Dedifferentiated amniotic fluid mesenchymal stem cell (primary cell): Measurements from ENCODE around the gene SPATS1.

Source experiments
- DNase-seq: peaks from one replicate; pipeline ENCODE4 v3.0.0-alpha.2; 2016; ENCODE audit errors: extremely low spot score

The SPATS1 gene

DNA sequence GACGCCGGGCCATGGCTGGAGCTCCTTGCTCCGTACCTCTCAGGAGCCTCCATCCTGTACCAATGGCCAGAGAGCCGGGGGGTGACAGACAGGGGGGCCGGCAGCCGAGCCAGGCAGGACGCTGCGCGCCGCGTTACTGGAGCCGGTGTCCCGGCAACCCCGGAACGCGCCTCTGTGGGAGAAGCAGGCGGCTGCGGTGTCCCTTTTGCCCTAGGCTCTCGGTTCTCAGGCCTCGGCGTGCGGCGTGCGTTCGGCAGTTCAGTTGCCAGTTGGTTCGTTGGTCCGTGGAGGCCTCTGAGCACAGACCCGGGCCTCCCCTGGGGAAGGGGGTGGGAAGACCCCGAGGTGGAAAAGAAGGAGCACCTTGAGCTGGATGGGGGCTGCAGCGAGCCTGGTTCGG, at the start of gene SPATS1:
Gene SPATS1 (plus strand): TSS at position 162 of the 400 bp plus-strand sequence. CDS start 446 bp downstream, outside the sequence.
- no peak for DNase-seq

DNA sequence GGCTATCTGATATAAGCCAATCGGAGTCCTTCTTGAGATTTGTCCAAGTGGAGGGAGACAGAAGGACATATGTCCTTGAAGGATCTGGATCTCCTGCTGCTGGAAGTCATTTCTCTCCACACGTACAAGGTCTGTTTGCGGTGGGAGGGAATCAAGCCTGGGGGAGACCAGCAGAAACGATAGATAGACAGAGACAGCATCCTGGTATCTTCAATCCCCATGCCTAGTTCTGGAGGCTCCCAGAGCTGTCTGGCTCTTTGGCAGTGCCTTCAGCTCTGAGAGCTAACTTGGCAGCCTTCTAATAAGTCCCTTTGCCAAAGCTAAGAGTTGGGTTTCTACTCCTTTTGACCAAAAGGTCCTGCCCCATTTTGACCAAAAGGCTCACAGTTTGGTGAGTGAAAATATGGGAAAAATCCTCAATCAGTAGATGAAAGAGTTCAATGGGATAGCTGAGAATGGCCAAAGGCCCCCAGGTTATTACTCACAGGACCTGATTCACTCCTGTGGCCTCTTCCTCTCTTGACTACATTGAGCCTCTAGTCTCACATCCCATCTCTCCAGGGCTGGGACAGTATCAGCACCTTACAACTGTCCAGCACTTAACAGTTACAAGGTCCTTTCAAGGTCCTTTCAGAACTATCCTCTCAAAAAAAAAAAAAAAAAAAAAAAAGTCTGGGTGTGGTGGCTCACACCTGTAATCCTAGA, 49.6 kb upstream of the SPATS1 start:
- DNase-seq = no peak

DNA sequence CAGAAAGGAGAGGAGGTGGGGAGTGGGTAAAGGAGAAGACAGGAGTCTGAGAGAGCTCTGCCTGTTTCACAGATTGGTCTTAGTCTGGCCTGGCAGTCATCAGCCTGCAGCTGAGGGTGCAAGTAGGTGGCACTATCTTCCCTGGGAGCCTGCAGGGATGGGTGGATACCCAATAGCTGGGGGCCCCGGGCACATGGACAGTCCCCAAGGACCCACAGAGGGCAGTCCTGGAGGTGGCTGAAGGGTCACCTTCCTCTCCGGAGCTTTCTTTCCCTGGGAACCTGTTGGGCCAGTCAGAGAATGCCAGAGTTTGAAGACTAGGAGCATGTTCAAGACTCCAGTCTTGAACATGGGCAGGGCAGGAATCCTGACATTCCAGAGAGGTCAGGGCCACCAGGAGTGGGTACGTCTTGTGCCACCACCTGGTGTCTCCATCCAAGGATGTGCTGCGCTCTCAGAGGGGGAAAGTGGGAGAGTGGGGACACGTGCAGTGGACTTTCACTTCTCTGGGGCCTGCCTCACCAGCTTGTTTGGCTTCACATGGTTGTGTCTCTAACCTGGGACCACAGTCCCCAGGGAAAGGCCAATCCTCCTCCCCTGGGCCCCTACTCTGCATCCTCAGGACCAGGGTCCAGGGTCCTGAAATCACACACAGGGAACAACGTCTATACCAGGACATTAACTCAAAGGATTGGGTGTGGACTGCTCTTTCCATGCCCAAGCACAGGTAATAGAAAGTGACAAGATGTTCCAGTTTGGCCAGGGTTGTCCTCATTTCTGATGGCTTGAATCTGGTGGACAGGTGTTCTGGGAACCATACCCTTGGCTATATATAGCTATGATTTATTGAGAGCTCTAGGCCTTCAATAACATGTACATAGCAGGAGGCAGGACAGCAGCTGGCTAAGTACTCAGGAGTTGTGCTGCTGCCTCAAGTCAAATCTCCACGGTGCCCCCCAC, 47.3 kb upstream of the SPATS1 start:
- no peak for DNase-seq

GRCh38 chr6:44297063-44298038, 45.1 kb upstream of the SPATS1 start:
- DNase-seq = no peak

GRCh38 chr6:44298055-44298803, 44.2 kb upstream of the SPATS1 start:
- DNase-seq = no peak

DNA sequence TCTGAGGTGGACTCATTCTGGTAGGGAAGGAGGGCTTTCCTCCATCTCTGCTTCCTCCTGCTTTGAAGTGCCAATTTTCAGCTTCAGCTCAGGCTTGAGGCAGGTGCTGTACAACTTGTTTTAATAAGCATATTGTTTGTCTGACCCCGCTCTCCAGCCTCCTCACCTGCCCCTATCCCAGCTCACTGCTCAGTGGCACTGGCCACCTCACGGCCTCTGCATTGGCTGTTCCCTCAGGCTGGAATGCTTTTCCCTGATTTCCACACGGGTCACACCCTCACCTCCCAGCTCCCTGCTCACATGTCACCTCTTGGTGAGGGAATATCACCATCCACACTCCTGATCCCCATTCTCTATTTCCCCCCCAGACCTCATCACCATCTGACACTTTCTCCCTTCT, 43.6 kb upstream of the SPATS1 start:
- DNase-seq = no peak

- DNase-seq = no peak
Observed at GRCh38 chr6:44300292-44300823, 42.1 kb upstream of the SPATS1 start.

GRCh38 chr6:44301106-44301505, 41.3 kb upstream of the SPATS1 start:
- DNase-seq = no peak

- DNase-seq = no peak
Observed at GRCh38 chr6:44301782-44302564, 40.5 kb upstream of the SPATS1 start.

DNA sequence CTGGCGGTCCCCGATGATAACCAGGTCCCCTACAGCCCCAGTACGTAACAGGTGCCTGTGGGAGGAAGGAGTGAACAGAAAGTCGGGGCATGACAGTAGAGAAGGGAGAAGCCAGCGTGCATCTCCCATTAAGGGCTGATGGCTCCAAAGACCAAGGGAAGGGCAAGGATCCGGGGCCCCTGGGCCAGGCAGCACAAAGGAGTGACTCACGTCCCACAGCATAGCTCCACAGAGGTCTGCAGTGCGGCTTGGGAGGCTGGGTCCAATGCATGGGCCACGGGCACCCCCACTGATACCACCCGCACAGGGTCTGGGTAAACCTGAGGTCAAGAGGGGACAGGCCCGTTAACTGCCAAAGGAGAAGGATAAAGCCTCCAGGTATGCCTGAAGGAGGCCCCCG, 39.6 kb upstream of the SPATS1 start:
- DNase-seq = no peak

- no peak for DNase-seq
Observed at GRCh38 chr6:44303842-44304241, 38.6 kb upstream of the SPATS1 start.

DNA sequence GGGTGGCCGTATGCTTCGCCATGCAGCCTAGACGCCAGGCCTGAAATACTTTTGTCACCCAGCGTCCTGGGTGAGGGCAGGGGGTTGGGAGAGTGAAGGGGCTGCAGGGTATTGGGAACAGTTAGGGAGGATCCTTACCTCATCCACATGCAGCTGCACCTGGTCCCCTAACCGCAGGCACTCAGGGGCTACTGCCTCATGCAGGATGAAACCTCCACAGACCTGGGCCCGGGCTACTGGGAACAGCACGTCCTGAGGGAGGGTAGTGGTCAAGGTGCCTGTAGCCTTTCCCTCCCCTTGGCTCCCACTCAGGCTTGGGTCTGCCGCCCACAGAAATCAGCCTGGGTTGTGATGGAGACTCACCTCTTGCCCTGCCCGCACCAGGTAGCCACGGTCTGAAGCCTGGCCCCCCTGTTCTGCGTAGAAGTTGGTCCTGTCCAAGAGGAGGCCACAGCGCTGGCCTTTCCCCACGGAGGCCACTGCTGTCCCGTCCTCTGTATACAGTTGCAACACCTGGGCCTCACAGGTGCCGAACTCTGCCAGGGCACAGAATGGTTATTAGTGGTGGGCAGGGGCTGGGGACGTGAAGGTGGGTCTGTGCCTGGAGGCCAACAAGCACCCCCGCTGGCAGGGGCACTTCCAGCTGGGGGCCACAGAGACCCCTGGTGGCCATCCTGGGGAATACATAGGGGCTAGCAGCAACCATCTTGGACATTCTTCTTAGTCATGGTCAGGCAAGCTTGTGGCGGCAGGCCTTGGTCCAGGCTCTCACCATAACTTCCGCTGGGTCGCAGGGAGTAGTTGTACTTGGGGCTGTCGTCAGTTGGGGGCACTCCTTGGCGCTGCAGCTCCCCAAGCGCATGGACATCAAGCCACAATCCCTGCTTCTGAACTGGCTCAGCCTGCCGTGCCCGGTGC, 37.9 kb upstream of the SPATS1 start:
- no peak for DNase-seq

DNA sequence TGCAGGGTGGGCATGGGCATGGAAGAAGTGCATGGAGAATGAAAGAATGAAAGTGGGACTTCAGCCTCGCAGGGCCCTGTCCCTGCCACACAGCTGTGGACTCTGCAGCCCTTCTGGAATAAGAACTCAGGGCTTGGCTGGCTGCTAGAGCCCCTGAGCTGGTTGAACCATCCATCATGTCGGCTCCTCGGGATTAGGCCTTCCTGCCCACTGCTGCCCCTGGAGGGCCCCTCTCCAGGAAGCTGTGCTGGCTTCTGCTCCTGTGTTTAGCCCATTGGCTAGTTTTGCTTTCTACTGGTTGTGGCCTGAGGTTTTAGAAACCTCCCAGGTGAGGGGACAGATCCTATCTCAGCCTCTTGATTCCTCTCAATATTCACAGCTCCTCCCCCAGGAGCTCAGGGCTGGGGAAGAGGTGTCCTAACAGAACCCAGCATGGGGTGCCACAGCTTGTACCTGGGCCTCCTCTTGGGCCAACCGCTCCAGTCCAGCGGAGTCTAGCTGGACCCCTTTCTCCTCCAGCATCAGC, 37.2 kb upstream of the SPATS1 start:
- no peak for DNase-seq

DNA sequence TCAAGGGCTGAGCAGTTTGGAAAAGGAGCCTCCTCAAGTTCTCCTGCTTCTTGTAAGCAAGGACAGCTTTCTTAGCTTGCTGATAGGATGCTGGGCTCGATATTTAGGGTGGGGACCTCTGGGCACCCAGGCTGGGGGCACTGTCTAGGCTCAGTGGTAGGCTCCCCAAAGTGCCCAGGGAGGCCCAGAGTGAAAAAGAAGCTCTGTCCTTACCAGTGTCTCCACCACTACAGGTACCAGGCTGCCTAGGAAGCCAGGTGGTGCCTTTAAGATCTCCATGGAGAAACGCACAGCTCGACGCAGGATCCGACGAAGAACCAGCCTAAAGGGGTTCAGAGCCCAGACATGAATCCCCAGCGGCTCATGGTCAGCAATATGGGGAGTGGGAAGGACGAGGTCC, 35.7 kb upstream of the SPATS1 start:
- DNase-seq = no peak

- no peak for DNase-seq
Observed at GRCh38 chr6:44307217-44307616, 35.2 kb upstream of the SPATS1 start.

DNA sequence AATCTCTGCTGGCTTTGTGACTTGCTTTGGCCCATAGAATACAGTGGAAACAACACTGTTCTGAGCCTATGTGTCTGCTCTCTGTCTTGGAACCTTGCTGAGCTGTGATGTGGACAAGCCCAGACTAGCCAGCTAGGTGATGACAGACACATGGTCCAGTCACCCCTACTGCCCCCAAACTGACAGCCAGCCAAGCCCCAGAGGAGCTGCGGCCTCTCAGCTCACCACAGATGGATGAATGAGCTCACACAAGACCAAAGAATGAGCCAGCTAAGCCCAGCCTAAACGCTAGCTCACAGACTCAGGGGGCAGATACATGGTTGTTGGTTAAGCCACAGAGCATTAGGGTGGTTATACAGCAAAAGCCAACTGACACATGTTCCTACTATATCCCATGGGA, 33.4 kb upstream of the SPATS1 start:
- DNase-seq = no peak

DNA sequence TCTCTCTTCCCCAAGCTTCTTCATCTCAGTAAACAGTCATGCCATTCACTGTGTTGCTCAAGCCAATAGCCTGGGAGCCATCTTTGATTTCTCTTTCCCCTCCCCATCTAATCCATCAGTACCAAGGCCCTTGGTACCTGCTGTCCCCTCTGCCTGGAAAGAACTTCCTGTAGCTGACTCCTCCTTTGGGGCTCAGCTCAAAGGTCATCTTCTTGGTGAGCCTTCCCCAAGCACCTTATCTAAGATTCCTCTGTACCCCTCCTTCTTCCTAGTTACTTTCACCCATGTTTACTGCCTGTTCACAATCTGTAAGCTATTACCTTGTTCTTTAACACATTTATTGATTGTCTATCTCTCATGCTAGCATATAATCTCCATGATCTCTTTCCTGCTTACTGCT, 32.8 kb upstream of the SPATS1 start:
- no peak for DNase-seq

DNA sequence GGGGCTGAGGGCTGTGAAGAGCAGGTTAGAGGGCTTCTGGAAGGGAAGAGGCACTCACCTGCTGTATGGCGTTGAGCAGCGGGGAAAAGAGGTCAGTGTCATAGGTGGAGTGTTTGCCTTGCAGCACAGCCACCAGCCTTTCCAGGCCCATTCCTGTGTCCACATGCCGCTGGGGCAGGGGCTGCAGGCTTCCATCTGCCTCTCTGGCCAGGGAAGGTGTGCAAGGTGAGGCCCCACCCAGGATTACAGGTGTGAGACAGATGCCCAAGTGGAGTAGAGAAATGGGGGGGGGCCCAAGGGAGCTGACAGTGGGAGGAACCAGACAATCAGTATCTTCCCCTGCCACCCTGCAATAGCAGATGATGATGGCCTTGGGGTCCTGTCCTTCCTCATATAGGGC, 32.2 kb upstream of the SPATS1 start:
- DNase-seq = no peak

DNA sequence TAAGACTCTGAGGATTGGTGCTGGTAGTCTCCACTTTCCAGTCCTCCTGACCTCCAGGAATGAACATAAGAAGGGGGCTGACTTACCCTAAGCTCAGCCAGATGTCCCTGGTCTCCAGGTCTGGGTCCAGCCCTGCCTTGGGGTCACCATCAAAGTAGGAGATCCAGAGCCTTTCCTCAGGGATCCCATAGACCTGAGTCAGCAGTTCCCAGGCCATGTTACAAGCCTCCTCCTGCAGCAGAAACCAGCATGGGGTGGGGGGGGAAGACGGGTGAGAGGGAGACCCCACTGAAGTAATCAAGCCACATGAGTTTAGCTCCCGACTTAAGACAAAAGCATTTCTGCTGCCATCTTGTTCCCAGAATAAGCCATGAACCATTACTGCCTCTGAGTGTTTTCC, 31.1 kb upstream of the SPATS1 start:
- DNase-seq = no peak
